ENCODE measurements around the gene SGPL1.
"Not testable (repeated sequence)": the region's sequence is repeated elsewhere in the genome, so short reads cannot be mapped to it uniquely, and the experiment has no call there.

The SGPL1 gene

GRCh38 chr10:70906031-70906783, 90.5 kb downstream of the SGPL1 start:
- no peak for DNase-seq (ENCODE audit: low spot score)

- no peak for DNase-seq (ENCODE audit: low spot score)
These were observed 91.3 kb downstream of the SGPL1 start for GRCh38 chr10:70906953-70907636.

GRCh38 chr10:70907637-70908405, 92.1 kb downstream of the SGPL1 start:
- no peak for DNase-seq (ENCODE audit: low spot score)

- DNase-seq (ENCODE audit: low spot score), result no peak
These were observed 92.9 kb downstream of the SGPL1 start for GRCh38 chr10:70908406-70909296.

- DNase-seq (ENCODE audit: low spot score), result no peak
These were observed 93.7 kb downstream of the SGPL1 start for GRCh38 chr10:70909326-70909935.

GRCh38 chr10:70910486-70911341, 95.0 kb downstream of the SGPL1 start:
- no peak for DNase-seq (ENCODE audit: low spot score)

GRCh38 chr10:70911386-70911785, 95.6 kb downstream of the SGPL1 start:
- no peak for DNase-seq (ENCODE audit: low spot score)

GRCh38 chr10:70912556-70912955, 96.8 kb downstream of the SGPL1 start:
- no peak for DNase-seq (ENCODE audit: low spot score)

- DNase-seq (ENCODE audit: low spot score), result no peak
These were observed 97.6 kb downstream of the SGPL1 start for GRCh38 chr10:70913191-70913892.

- DNase-seq (ENCODE audit: low spot score), result no peak
These were observed 98.1 kb downstream of the SGPL1 start for GRCh38 chr10:70913893-70914240.

- no peak for DNase-seq (ENCODE audit: low spot score)
These were observed 98.6 kb downstream of the SGPL1 start for GRCh38 chr10:70914316-70914864.

- no peak for DNase-seq (ENCODE audit: low spot score)
These were observed 99.5 kb downstream of the SGPL1 start for GRCh38 chr10:70915206-70915605.

GRCh38 chr10:70915806-70916205, 100.1 kb downstream of the SGPL1 start:
- DNase-seq (ENCODE audit: low spot score), result no peak

GRCh38 chr10:70916241-70916640, 100.5 kb downstream of the SGPL1 start:
- DNase-seq (ENCODE audit: low spot score), result no peak

- DNase-seq (ENCODE audit: low spot score), result no peak
These were observed 101.5 kb downstream of the SGPL1 start for GRCh38 chr10:70917226-70917625.

GRCh38 chr10:70917635-70918034, 101.9 kb downstream of the SGPL1 start:
- DNase-seq (ENCODE audit: low spot score), result no peak

- DNase-seq (ENCODE audit: low spot score), result no peak
These were observed 103.2 kb downstream of the SGPL1 start for GRCh38 chr10:70918851-70919530.

- not testable (repeated sequence) for DNase-seq (ENCODE audit: low spot score)
These were observed 104.2 kb downstream of the SGPL1 start for GRCh38 chr10:70919906-70920305.

- DNase-seq (ENCODE audit: low spot score), result no peak
These were observed 104.8 kb downstream of the SGPL1 start for GRCh38 chr10:70920519-70920918.
